ENCODE data around the gene BACH2. TPM values are rescaled to one million over a fixed set of nuclear protein-coding genes. Genes with fewer than 3 reads are reported as not detected.

Gene BACH2
- total and polyA plus RNA-seq, 12 donors: 0.16 to 4.7 (median 2.4) TPM

DNA sequence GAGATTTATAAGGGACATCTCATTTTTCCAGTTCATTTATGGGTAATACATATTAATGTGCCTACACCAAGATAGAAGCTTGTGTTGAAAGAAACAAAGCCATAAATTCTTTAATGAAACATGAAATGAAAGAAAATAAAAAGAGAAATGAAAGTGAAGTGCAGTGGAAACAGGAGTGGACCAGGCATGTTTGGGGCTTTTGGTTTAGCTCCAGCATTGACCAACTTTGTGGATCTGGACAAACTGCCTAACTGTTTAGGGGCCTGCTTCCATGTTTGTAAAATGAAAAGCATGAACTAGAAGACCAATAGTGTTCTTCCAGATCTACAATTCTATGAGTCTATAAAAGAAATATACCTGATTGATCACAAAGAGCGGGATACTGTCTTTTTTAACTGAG lies 277.4 kb downstream of the BACH2 start:
- DNase-seq (no peak), ATAC-seq (no peak)
- H3K36me3 ChIP-seq: no peaks in the 10 kb centered on the region
- no peaks in the 10 kb centered on the region for H3K9me3 ChIP-seq
- no peak overlapping the region for H3K4me3 ChIP-seq
- intact Hi-C loops (cut with DNase I): no loop called here
- 99 to 100% methylated on average over 1 of the region's 1 CpG for WGBS, 2 donors
- no peak for TF ChIP-seq CTCF (IDR thresholded peaks at IDR 0.05)
- H3K4me1 ChIP-seq: no peaks in the 10 kb centered on the region
- H3K27me3 ChIP-seq: no peaks in the 10 kb centered on the region
- no peak overlapping the region for H3K27ac ChIP-seq

DNA sequence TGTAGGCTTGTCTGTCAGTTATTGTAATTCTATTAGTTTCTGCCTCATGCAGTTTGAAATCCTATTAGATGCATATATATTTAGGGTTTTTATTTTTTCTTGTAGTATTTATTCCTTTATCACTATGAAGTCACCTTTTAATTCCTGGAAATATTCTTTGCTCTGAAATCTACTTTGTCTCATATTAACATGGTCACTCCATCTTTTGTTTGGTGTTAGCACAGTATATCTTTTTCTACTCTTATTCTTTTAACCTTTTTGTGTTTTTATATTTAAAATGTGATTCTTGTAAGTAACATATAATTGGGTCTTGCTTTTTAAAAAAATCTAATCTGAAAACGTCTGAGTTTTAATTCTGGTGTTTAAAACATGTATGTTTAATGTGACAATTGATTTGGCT lies 280.8 kb downstream of the BACH2 start:
- Histone ChIP-seq H3K36me3 (no peaks in the 10 kb centered on the region), H3K4me1 (no peaks in the 10 kb centered on the region), H3K4me3 (no peak overlapping the region), H3K9me3 (no peaks in the 10 kb centered on the region), H3K27me3 (no peaks in the 10 kb centered on the region), H3K27ac (no peak overlapping the region)
- intact Hi-C loops (cut with DNase I): loop anchor here in 1 of 10 donors (2.0 kb wide), 1 partner anchor 19 kb away; no protein-coding TSS in a partner anchor
- 70 to 76% methylated on average over 1 of the region's 1 CpG for WGBS, 2 donors
- DNase-seq (no peak), ATAC-seq (no peak)
- TF ChIP-seq CTCF (IDR thresholded peaks at IDR 0.05): no peak

DNA sequence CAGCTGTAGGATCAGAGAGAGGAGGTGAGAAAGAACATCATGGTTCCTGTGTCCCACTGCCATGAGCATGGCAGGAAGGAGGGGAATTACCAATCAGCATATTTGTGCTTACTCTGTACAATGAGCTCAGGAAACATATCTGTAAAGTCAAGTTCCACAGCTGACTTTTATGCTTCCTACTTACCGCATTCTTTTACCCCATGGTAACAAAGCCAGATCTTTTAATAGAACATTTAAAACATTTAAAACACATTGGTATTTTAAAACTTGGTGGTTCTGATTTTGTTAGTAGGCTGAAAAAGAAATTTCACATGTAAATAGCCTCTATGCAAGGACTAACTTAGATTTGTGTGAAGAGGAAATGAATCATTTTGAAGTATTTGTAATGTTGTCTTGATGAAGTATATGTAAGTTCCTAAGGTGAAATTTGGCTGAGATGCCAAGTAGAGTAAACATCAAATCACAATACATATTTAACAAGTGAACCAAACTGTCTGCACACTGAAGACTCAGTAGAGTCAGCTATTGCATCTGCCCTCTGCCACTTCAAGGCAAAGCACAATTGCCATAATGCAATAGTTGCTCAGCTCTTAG lies 287.6 kb downstream of the BACH2 start:
- Histone ChIP-seq H3K9me3 (no peaks in the 10 kb centered on the region), H3K4me3 (no peak overlapping the region), H3K36me3 (peaks cover 0 to 20% (median 0%) of the 10 kb centered on the region in 9 donors), H3K27ac (peak overlapping the region in 1 of 10 donors; percentile 12), H3K4me1 (peaks cover 0 to 13% (median 0%) of the 10 kb centered on the region in 9 donors), H3K27me3 (no peaks in the 10 kb centered on the region)
- intact Hi-C loops (cut with DNase I): no loop called here
- TF ChIP-seq CTCF (IDR thresholded peaks at IDR 0.05): no peak
- WGBS, 2 donors: 58 to 59% methylated on average over 1 of the region's 1 CpG
- DNase-seq (no peak), ATAC-seq (peak in 3 of 8 donors; percentile 34 to 63 (median 53))

- H3K9me3 ChIP-seq: no peaks in the 10 kb centered on the region
- ATAC-seq (peak in 3 of 8 donors; percentile 56 to 84 (median 79)), DNase-seq (no peak)
- intact Hi-C loops (cut with DNase I): no loop called here
- peaks cover 0 to 20% (median 0%) of the 10 kb centered on the region in 9 donors for H3K36me3 ChIP-seq
- H3K27ac ChIP-seq: peak overlapping the region in 1 of 10 donors; percentile 12
- H3K4me3 ChIP-seq: no peak overlapping the region
- H3K4me1 ChIP-seq: peaks cover 0 to 16% (median 0%) of the 10 kb centered on the region in 9 donors
- no peaks in the 10 kb centered on the region for H3K27me3 ChIP-seq
- WGBS, 2 donors: 68 to 74% methylated on average over 9 of the region's 9 CpGs
- TF ChIP-seq CTCF (IDR thresholded peaks at IDR 0.05): no peak
Observed at GRCh38 chr6:90008189-90008907, 288.3 kb downstream of the BACH2 start.

Measured in heart right ventricle (tissue), 16 donors.